ENCODE measurements around the gene RPS26. TPM values are rescaled to one million over a fixed set of nuclear protein-coding genes. Genes with fewer than 3 reads are reported as not detected.
A peak's percentile ranks its signal among the peaks of the same experiment; 100 is the strongest.

Gene RPS26
- total and polyA plus RNA-seq, 2 of the 13 experiments (the other 11 are each of a cell fraction or from before 2014, with no cell fraction given), result 150 to 421 TPM

DNA sequence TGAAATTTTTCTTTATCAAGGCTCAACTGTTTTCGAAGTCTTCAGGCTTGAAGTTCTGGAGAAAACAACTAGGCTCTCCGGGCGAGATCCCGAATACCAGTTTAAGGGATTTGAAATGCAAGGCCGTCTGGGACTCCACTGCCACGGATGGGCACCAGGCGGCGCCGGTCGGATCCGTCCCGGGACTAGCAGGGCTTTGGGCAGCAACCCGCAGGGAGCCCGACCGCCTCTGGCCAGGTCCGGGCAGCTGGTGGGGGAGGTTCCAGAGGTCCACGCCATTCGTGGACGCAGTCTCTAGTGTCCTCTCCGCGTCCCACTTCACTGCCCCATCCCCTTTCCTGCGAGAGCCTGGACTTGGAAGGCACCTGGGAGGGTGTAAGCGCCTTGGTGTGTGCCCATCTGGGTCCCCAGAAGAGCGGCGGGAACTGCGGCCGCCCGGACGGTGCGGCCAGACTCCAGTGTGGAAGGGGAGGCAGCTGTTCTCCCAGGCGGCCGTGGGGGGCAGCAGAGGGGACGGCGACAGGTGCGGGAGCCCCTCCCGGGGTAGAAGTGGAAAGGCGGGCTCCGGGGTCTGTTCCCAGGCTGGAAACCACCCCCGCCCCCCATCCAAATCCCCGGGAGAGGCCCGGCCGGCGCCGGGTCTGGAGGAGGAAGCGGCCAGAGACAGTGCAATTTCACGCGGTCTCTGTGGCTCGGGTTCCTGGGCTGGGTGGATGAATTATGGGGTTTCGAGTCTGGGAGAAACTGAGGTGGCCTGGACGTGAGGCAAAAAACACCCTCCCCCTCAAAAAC lies 37.4 kb downstream of the RPS26 start (continued):
- no peak for TF ChIP-seq PHF5A (CRISPR knock-in tag; IDR thresholded peaks at IDR 0.05; ENCODE audit: low read depth, unreplicated experiment)
- TF ChIP-seq FLYWCH1 (CRISPR knock-in tag; IDR thresholded peaks at IDR 0.05), result peak; percentile 37; the same call in 1 of the 2 replicates
- TF ChIP-seq, protein P1, sequence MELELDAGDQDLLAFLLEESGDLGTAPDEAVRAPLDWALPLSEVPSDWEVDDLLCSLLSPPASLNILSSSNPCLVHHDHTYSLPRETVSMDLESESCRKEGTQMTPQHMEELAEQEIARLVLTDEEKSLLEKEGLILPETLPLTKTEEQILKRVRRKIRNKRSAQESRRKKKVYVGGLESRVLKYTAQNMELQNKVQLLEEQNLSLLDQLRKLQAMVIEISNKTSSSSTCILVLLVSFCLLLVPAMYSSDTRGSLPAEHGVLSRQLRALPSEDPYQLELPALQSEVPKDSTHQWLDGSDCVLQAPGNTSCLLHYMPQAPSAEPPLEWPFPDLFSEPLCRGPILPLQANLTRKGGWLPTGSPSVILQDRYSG (CRISPR knock-in tag; IDR thresholded peaks at IDR 0.05), result no peak
- TF ChIP-seq, protein P2, sequence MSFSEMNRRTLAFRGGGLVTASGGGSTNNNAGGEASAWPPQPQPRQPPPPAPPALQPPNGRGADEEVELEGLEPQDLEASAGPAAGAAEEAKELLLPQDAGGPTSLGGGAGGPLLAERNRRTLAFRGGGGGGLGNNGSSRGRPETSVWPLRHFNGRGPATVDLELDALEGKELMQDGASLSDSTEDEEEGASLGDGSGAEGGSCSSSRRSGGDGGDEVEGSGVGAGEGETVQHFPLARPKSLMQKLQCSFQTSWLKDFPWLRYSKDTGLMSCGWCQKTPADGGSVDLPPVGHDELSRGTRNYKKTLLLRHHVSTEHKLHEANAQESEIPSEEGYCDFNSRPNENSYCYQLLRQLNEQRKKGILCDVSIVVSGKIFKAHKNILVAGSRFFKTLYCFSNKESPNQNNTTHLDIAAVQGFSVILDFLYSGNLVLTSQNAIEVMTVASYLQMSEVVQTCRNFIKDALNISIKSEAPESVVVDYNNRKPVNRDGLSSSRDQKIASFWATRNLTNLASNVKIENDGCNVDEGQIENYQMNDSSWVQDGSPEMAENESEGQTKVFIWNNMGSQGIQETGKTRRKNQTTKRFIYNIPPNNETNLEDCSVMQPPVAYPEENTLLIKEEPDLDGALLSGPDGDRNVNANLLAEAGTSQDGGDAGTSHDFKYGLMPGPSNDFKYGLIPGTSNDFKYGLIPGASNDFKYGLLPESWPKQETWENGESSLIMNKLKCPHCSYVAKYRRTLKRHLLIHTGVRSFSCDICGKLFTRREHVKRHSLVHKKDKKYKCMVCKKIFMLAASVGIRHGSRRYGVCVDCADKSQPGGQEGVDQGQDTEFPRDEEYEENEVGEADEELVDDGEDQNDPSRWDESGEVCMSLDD (CRISPR knock-in tag; IDR thresholded peaks at IDR 0.05; ENCODE audit: borderline replicate concordance), result no peak
- TF ChIP-seq, protein P3, sequence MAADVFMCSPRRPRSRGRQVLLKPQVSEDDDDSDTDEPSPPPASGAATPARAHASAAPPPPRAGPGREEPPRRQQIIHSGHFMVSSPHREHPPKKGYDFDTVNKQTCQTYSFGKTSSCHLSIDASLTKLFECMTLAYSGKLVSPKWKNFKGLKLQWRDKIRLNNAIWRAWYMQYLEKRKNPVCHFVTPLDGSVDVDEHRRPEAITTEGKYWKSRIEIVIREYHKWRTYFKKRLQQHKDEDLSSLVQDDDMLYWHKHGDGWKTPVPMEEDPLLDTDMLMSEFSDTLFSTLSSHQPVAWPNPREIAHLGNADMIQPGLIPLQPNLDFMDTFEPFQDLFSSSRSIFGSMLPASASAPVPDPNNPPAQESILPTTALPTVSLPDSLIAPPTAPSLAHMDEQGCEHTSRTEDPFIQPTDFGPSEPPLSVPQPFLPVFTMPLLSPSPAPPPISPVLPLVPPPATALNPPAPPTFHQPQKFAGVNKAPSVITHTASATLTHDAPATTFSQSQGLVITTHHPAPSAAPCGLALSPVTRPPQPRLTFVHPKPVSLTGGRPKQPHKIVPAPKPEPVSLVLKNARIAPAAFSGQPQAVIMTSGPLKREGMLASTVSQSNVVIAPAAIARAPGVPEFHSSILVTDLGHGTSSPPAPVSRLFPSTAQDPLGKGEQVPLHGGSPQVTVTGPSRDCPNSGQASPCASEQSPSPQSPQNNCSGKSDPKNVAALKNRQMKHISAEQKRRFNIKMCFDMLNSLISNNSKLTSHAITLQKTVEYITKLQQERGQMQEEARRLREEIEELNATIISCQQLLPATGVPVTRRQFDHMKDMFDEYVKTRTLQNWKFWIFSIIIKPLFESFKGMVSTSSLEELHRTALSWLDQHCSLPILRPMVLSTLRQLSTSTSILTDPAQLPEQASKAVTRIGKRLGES (CRISPR knock-in tag; IDR thresholded peaks at IDR 0.05; ENCODE audit: borderline replicate concordance), result no peak
- TF ChIP-seq NFRKB (IDR thresholded peaks at IDR 0.05), result no peak
- TF ChIP-seq POLR2AphosphoS2 (IDR thresholded peaks at IDR 0.05; ENCODE audit: low read depth, low read length), result no peak
- TF ChIP-seq IKZF1 (IDR thresholded peaks at IDR 0.05), result no peak
- TF ChIP-seq ZNF556 (CRISPR knock-in tag; IDR thresholded peaks at IDR 0.05; ENCODE audit: borderline replicate concordance), result no peak
- no peak for TF ChIP-seq ZNF484 (CRISPR knock-in tag; IDR thresholded peaks at IDR 0.05; ENCODE audit: borderline replicate concordance, low read depth)
- no peak for TF ChIP-seq MAFF (IDR thresholded peaks at IDR 0.05; ENCODE audit: low read depth, low read length)
- no peak for TF ChIP-seq RFXAP (CRISPR knock-in tag; IDR thresholded peaks at IDR 0.05; ENCODE audit: borderline replicate concordance)
- no peak for TF ChIP-seq SRSF4 (IDR thresholded peaks at IDR 0.05; ENCODE audit: low read depth, low read length, poor library complexity, severe bottlenecking)
- TF ChIP-seq ZNF260 (CRISPR knock-in tag; IDR thresholded peaks at IDR 0.05; ENCODE audit: borderline replicate concordance, low read depth), result no peak
- TF ChIP-seq ZNF34 (CRISPR knock-in tag; IDR thresholded peaks at IDR 0.05; ENCODE audit: borderline replicate concordance), result no peak
- no peak for TF ChIP-seq RORA (CRISPR knock-in tag; IDR thresholded peaks at IDR 0.05)
- TF ChIP-seq SMAD1 (CRISPR knock-in tag; IDR thresholded peaks at IDR 0.05; ENCODE audit: borderline replicate concordance, low read depth), result no peak
- no peak for TF ChIP-seq FOXK1 (CRISPR knock-in tag; IDR thresholded peaks at IDR 0.05; ENCODE audit: borderline replicate concordance, low read depth)
- TF ChIP-seq, protein P4, sequence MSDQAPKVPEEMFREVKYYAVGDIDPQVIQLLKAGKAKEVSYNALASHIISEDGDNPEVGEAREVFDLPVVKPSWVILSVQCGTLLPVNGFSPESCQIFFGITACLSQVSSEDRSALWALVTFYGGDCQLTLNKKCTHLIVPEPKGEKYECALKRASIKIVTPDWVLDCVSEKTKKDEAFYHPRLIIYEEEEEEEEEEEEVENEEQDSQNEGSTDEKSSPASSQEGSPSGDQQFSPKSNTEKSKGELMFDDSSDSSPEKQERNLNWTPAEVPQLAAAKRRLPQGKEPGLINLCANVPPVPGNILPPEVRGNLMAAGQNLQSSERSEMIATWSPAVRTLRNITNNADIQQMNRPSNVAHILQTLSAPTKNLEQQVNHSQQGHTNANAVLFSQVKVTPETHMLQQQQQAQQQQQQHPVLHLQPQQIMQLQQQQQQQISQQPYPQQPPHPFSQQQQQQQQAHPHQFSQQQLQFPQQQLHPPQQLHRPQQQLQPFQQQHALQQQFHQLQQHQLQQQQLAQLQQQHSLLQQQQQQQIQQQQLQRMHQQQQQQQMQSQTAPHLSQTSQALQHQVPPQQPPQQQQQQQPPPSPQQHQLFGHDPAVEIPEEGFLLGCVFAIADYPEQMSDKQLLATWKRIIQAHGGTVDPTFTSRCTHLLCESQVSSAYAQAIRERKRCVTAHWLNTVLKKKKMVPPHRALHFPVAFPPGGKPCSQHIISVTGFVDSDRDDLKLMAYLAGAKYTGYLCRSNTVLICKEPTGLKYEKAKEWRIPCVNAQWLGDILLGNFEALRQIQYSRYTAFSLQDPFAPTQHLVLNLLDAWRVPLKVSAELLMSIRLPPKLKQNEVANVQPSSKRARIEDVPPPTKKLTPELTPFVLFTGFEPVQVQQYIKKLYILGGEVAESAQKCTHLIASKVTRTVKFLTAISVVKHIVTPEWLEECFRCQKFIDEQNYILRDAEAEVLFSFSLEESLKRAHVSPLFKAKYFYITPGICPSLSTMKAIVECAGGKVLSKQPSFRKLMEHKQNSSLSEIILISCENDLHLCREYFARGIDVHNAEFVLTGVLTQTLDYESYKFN (CRISPR knock-in tag; conservative IDR thresholded peaks at IDR 0.05), result no peak
